Naive thymus-derived CD8-positive, alpha-beta T cell (primary cell): ENCODE results near the gene TBC1D21. TPM values are rescaled to one million over a fixed set of nuclear protein-coding genes. Genes with fewer than 3 reads are reported as not detected.

Experiments used
- ATAC-seq, 2 donors: fragments of 150-1000 bp; cut with Tn5 transposase in 1 of 2; sonication (Bioruptor Pico), chemical (Tn5 transposase) in 1 of 2; 1 replicate in 1 of 2; 2 replicates in 1 of 2; pipeline ENCODE4 v1.10.0; 2021; ENCODE audit warnings: mild to moderate bottlenecking in 2 of 2, moderate library complexity in 2 of 2
- POLR2A ChIA-PET: fragments of 350-600 bp; sonication (Branson Sonifier 250); formaldehyde crosslinking; loops from one replicate; lab custom pipeline; 2021; ENCODE audit warnings: antibody characterized with exemption; lab: Charles Lee
- DNase-seq, 10 donors: peaks; one replicate each; pipeline versions ENCODE4 v3.0.0 to v3.0.0-alpha.2; 2020 to 2022
- H3K27ac Mint-ChIP-seq, 10 donors: one replicate each; pipeline ENCODE4 v1.8.0; 2020 to 2022; ENCODE audit warnings: mild to moderate bottlenecking in 10 of 10, mixed read lengths in 10 of 10, moderate library complexity in 4 of 10, inconsistent platforms in 1 of 10
- H3K27me3 Mint-ChIP-seq, 5 donors: one replicate each; pipeline ENCODE4 v1.8.0; 2021 to 2022; ENCODE audit warnings: mixed read lengths in 5 of 5
- H3K36me3 Mint-ChIP-seq, 3 donors: one replicate each; pipeline ENCODE4 v1.8.0; 2020 to 2022; ENCODE audit warnings: mixed read lengths in 3 of 3, mild to moderate bottlenecking in 2 of 3, inconsistent platforms in 1 of 3
- H3K4me1 Mint-ChIP-seq, 4 donors: one replicate each; pipeline ENCODE4 v1.8.0; 2021 to 2022; ENCODE audit warnings: mixed read lengths in 4 of 4
- H3K4me3 Mint-ChIP-seq, 10 donors: one replicate each; pipeline ENCODE4 v1.8.0; 2020 to 2022; ENCODE audit warnings: mild to moderate bottlenecking in 10 of 10, mixed read lengths in 10 of 10, moderate library complexity in 6 of 10, inconsistent platforms in 1 of 10
- H3K9me3 Mint-ChIP-seq, 9 donors: one replicate each; pipeline ENCODE4 v1.8.0; 2020 to 2022; ENCODE audit warnings: mixed read lengths in 9 of 9, mild to moderate bottlenecking in 3 of 9, inconsistent platforms in 1 of 9, moderate library complexity in 1 of 9
- polyA plus RNA-seq, 3 donors: library from polyadenylated mRNA; unstranded; fragments of 300-500 nt; fragmentation: Illumina TruSeq; gene quantifications; one replicate each; pipeline ENCODE4 v1.2.3, GENCODE V29; 2021
- total RNA-seq, 8 experiments: library from RNA in 2 of 8; stranded (reverse) in 2 of 8; gene quantifications; one replicate each; pipeline ENCODE4 v1.2.3 and lab custom pipeline; 2021 to 2026

The TBC1D21 gene
- total and polyA plus RNA-seq, 5 experiments from 2014 or later, result not detected

DNA sequence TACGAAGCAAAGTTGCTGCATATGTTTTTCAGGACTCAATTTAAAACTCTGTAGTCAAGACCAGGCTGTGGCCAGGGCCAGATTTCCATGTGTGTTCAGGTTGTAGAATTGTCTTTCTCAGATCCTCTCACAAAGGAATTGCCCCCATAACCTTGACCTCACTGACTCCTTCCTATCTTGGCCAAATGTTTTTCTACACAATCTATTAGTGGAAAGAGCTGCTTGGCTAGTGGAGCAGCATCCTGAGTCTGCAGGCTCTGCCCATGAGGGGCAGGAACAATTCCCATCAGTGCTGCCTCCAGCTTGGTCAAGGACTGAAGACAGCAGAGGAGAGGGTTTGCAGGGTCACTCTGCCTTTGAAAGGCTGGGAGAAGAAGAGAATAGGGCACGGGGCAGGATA, 6.9 kb upstream of the TBC1D21 start:
- Mint-ChIP-seq H3K27me3 (peaks cover 8 to 37% (median 13%) of the 10 kb centered on the region in 5 donors), H3K36me3 (no peaks in the 10 kb centered on the region), H3K4me1 (peaks cover 6 to 14% (median 10%) of the 10 kb centered on the region in 4 donors), H3K9me3 (no peaks in the 10 kb centered on the region), H3K27ac (peak overlapping the region in 1 of 10 donors; percentile 60), H3K4me3 (no peak overlapping the region)
- POLR2A ChIA-PET, result no interaction called here
- DNase-seq, result peak in 1 of 10 donors; percentile 32
- ATAC-seq, result no peak

DNA sequence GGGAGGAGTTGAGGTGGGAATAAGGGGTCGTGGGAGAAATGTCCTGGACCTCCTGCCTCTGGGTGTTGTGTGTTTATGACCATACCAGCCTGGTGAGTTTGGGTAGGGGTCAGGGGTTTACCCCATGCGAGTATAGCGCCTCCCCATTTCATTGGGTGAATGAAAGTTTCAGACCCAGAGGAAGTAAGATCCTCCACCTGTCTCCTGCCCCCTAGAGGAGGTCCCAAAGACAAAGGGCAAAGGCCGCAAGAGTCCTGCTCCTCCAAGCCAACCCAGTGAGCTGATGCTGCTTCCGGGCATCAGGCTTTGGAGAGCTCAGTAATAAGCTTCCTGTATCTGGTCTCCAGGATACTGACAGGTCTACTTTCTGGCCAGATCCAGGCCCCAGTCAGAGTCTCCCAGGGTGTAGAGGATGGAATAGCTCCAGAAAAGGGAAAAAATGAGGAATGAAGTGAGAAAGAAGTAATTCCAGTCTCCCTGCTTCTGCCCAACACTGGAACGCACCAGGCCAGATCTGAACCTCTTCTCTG, 6.4 kb upstream of the TBC1D21 start:
- Mint-ChIP-seq H3K27me3 (peaks cover 8 to 34% (median 16%) of the 10 kb centered on the region in 5 donors), H3K36me3 (no peaks in the 10 kb centered on the region), H3K9me3 (no peaks in the 10 kb centered on the region), H3K4me3 (no peak overlapping the region), H3K27ac (no peak overlapping the region), H3K4me1 (peaks cover 6 to 14% (median 10%) of the 10 kb centered on the region in 4 donors)
- peak in 1 of 10 donors; percentile 19 for DNase-seq
- POLR2A ChIA-PET, result no interaction called here
- ATAC-seq, result no peak

DNA sequence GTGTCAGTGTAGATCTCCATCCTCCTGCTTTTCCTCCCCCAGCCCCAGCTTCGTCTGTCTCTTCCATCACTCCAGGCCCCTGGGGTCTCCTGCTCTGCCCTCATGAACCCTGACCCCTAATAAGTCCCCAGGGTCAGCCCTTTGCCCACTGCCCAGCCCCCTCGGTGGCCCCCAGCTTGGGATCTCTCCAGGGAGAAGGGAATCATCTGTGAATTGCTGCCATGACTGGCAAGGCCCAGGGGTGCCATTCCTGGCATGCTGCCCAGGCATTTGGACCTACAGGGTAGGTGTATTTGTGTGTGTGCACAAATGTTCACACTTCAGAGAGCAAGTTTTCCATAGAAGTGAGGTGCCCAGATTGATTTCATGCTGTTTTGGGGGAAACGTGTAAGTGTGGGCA, 5.9 kb upstream of the TBC1D21 start:
- H3K9me3 Mint-ChIP-seq, result no peaks in the 10 kb centered on the region

GRCh38 chr15:73867956-73868355, 5.4 kb upstream of the TBC1D21 start:
- Mint-ChIP-seq H3K4me3 (no peak overlapping the region), H3K27me3 (peaks cover 13 to 27% (median 25%) of the 10 kb centered on the region in 5 donors), H3K4me1 (peaks cover 6 to 14% (median 10%) of the 10 kb centered on the region in 4 donors), H3K27ac (no peak overlapping the region), H3K9me3 (no peaks in the 10 kb centered on the region), H3K36me3 (no peaks in the 10 kb centered on the region)
- ATAC-seq (no peak), DNase-seq (peak in 1 of 10 donors; percentile 26)
- POLR2A ChIA-PET, result no interaction called here

More for the DNA sequence above, 5.9 kb upstream of the TBC1D21 start:
- no peak overlapping the region for H3K4me3 Mint-ChIP-seq
- H3K36me3 Mint-ChIP-seq, result no peaks in the 10 kb centered on the region
- POLR2A ChIA-PET, result no interaction called here
- peaks cover 8 to 32% (median 20%) of the 10 kb centered on the region in 5 donors for H3K27me3 Mint-ChIP-seq
- ATAC-seq (no peak), DNase-seq (peak in 1 of 10 donors; percentile 1)
- no peak overlapping the region for H3K27ac Mint-ChIP-seq
- peaks cover 6 to 14% (median 10%) of the 10 kb centered on the region in 4 donors for H3K4me1 Mint-ChIP-seq

GRCh38 chr15:73869216-73869995, 4.0 kb upstream of the TBC1D21 start:
- peak in 1 of 10 donors; percentile 35 for DNase-seq
- Mint-ChIP-seq H3K27me3 (peaks cover 16 to 37% (median 32%) of the 10 kb centered on the region in 5 donors), H3K9me3 (no peaks in the 10 kb centered on the region), H3K27ac (no peak overlapping the region), H3K36me3 (no peaks in the 10 kb centered on the region), H3K4me1 (peaks cover 6 to 14% (median 10%) of the 10 kb centered on the region in 4 donors), H3K4me3 (no peak overlapping the region)
- POLR2A ChIA-PET, result no interaction called here
- ATAC-seq, result no peak

DNA sequence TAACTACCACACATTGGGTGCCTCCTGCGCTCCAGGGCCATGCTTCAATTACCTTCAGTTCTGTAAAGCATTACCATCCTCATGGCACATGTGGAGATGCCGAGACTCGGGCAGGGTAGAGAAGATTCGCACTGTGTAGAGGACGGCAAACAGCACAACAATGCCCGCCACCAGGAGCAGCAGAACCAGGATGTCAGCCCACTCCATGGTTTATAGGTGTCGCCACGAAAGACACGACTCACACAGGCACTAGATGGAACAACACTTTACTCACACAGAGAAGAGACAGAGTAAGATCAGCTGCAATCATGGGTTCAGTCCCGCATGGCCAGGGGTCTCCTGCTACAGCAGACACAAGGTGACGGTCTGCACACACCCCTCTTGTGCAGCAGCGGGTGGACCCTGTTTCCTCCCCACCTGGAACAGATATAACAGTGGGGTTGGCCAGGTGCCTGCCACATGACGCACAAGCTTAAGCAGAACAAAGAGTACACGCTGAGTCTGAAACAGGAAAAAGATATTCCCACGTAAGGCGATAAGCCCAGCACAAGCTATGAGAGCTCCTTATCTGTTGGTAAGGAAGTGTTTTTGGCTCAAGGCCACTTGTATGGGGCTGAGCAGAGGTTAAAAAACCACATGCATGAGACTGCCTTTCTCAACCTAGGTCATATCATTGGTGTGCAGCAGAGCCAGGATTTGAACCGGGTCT, 2.5 kb upstream of the TBC1D21 start:
- H3K36me3 Mint-ChIP-seq, result no peaks in the 10 kb centered on the region
- DNase-seq (peak in 1 of 10 donors; percentile 10), ATAC-seq (no peak)
- peaks cover 16 to 41% (median 35%) of the 10 kb centered on the region in 5 donors for H3K27me3 Mint-ChIP-seq
- peaks cover 2 to 10% (median 7%) of the 10 kb centered on the region in 4 donors for H3K4me1 Mint-ChIP-seq
- H3K9me3 Mint-ChIP-seq, result no peaks in the 10 kb centered on the region
- peak overlapping the region in 1 of 10 donors; percentile 36 for H3K27ac Mint-ChIP-seq
- no peak overlapping the region for H3K4me3 Mint-ChIP-seq
- POLR2A ChIA-PET, result no interaction called here

DNA sequence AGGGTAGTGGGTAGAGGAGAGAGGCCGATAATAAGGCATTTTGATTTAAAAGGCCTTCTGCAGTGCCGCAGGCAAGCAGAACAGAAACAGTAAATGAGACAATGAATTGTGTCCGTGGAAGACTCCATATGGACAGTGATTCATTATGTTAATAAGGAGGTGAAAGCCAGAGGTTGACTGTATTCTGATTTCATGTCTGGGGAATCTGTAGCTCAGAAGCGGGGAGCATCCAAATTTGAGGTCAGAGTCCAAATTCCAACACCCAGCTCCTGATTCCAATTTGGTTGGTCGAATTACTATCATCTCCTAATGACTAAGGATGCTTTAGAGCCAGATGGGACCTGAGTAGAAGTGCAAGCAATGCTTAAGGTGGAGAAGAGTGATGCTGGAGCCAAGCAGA, 1.0 kb upstream of the TBC1D21 start:
- DNase-seq (peak in 1 of 10 donors; percentile 30), ATAC-seq (no peak)
- H3K9me3 Mint-ChIP-seq, result no peaks in the 10 kb centered on the region
- no peaks in the 10 kb centered on the region for H3K36me3 Mint-ChIP-seq
- no peak overlapping the region for H3K27ac Mint-ChIP-seq
- H3K4me3 Mint-ChIP-seq, result no peak overlapping the region
- POLR2A ChIA-PET, result no interaction called here
- peaks cover 19 to 47% (median 37%) of the 10 kb centered on the region in 5 donors for H3K27me3 Mint-ChIP-seq
- peaks cover 0 to 4% (median 0%) of the 10 kb centered on the region in 4 donors for H3K4me1 Mint-ChIP-seq

GRCh38 chr15:73873889-73874511, 636 bp downstream of the TBC1D21 start:
- H3K4me1 Mint-ChIP-seq, result peaks cover 0 to 4% (median 0%) of the 10 kb centered on the region in 4 donors
- H3K9me3 Mint-ChIP-seq, result no peaks in the 10 kb centered on the region
- H3K36me3 Mint-ChIP-seq, result no peaks in the 10 kb centered on the region
- ATAC-seq, result no peak
- POLR2A ChIA-PET, result no interaction called here
- H3K27ac Mint-ChIP-seq, result no peak overlapping the region
- H3K4me3 Mint-ChIP-seq, result no peak overlapping the region
- peak in 6 of 10 donors; percentile 25 to 62 (median 44) for DNase-seq
- H3K27me3 Mint-ChIP-seq, result peaks cover 19 to 47% (median 34%) of the 10 kb centered on the region in 5 donors

DNA sequence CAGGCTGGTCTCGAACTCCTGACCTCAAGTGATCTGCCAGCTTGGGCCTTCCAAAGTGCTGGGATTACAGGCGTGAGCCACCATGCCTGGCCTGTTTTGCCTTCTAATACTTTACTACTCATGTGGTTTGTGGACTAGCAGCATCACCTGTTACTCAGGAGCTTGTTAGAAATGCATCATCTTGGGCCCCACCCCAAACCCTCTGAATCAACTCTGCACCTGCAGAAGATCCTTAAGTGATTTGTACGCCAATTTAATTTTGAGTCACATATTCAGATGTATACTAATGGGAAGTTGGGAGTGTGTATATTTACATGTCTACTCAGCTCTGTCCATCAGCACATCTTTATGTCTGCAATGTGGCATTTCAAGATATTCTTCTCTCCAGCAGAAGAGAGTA, 6.1 kb downstream of the TBC1D21 start:
- Mint-ChIP-seq H3K27me3 (peaks cover 4 to 19% (median 18%) of the 10 kb centered on the region in 5 donors), H3K9me3 (no peaks in the 10 kb centered on the region), H3K4me3 (no peak overlapping the region), H3K36me3 (no peaks in the 10 kb centered on the region), H3K4me1 (no peaks in the 10 kb centered on the region), H3K27ac (no peak overlapping the region)
- ATAC-seq, result no peak
- POLR2A ChIA-PET, result no interaction called here
- DNase-seq, result peak in 1 of 10 donors; percentile 4

GRCh38 chr15:73881579-73882320, 8.4 kb downstream of the TBC1D21 start:
- POLR2A ChIA-PET, result no interaction called here
- no peaks in the 10 kb centered on the region for H3K9me3 Mint-ChIP-seq
- no peaks in the 10 kb centered on the region for H3K36me3 Mint-ChIP-seq
- DNase-seq (peak in 1 of 10 donors; percentile 41), ATAC-seq (no peak)
- H3K4me1 Mint-ChIP-seq, result no peaks in the 10 kb centered on the region
- H3K27me3 Mint-ChIP-seq, result peaks cover 3 to 17% (median 12%) of the 10 kb centered on the region in 5 donors
- H3K27ac Mint-ChIP-seq, result no peak overlapping the region
- H3K4me3 Mint-ChIP-seq, result no peak overlapping the region

DNA sequence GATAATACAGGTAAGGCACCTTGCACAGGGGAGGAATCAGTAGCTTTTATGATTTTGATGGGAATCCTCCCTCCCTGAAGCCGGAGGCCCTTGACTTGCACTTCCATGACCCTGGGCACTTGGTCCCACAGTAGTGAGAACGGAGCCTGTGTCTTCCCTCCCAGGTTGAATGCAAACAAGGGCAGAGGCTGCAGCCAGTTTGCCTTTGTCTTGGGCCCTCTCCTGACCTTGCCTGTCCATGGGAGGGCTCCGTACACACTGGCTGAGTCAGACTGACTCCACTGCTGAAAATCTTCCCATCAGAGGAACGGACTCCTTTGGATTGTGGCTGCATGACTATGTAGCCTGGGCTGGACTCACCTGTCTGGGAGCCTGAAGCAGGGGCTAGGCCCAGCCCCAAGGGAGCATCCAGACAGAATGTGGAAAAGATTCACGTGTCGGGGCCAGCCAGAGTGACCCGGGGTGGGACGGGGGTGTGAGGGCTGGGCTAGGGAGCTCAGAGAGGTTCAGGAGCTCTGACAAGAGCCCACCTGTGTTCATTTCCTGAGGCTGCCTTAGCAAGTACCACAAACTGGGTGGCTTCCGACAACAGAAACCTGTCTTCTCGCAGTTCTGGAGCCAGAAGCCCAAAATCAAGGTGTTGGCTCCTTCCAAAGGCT, 9.5 kb downstream of the TBC1D21 start:
- no peaks in the 10 kb centered on the region for H3K4me1 Mint-ChIP-seq
- no peak overlapping the region for H3K27ac Mint-ChIP-seq
- H3K9me3 Mint-ChIP-seq, result no peaks in the 10 kb centered on the region
- no peak overlapping the region for H3K4me3 Mint-ChIP-seq
- H3K27me3 Mint-ChIP-seq, result peaks cover 3 to 17% (median 12%) of the 10 kb centered on the region in 5 donors
- POLR2A ChIA-PET, result no interaction called here
- no peaks in the 10 kb centered on the region for H3K36me3 Mint-ChIP-seq
- DNase-seq (peak in 2 of 10 donors; percentile 10 to 26), ATAC-seq (no peak)
